ENCODE measurements around the gene IFT20. TPM values are rescaled to one million over a fixed set of nuclear protein-coding genes. Genes with fewer than 3 reads are reported as not detected.

The IFT20 gene
- total and polyA plus RNA-seq, 4 experiments from 2014 or later = 38.7 to 63.7 (median 43.3) TPM

GRCh38 chr17:28347261-28347891 lies 12.1 kb upstream of the IFT20 start:
- Histone ChIP-seq H3K9me3 (ENCODE audit: control insufficient read depth in 1 of 2, low read length in 2 of 2) (no peaks in the 10 kb centered on the region), H3K4me3 (ENCODE audit: low read length in 2 of 2) (no peak overlapping the region), H3K27ac (ENCODE audit: low read depth, low read length) (no peak overlapping the region), H3K4me1 (ENCODE audit: insufficient read depth, low read length) (no peaks in the 10 kb centered on the region), H3K36me3 (ENCODE audit: insufficient read depth, low read length) (peaks cover 74% of the 10 kb centered on the region), H3K27me3 (ENCODE audit: insufficient read depth, low read length) (no peaks in the 10 kb centered on the region)
- ChIA-PET POLR2A (ENCODE audit: partially characterized antibody) (interaction anchor here (1.1 to 3.8 kb wide), 4 partner anchors 8 to 12 kb away, joined by 3 to 21 read pairs (median 10); partner anchors contain the start of genes IFT20, POLDIP2 and TNFAIP1), CTCF (ENCODE audit: partially characterized antibody) (interaction anchor here (1.0 to 1.2 kb wide), 2 partner anchors 9 to 37 kb away, joined by 3 to 4 read pairs; no protein-coding TSS in a partner anchor)
- peaks cover 53 to 80% of the 10 kb centered on the region in 2 donors for H3K36me3 Mint-ChIP-seq
- intact Hi-C loops (cut with micrococcal nuclease) = no loop called here
- no peaks in the 10 kb centered on the region for H3K4me1 Mint-ChIP-seq
- DNase-seq = no peak
- H3K9me3 Mint-ChIP-seq = no peaks in the 10 kb centered on the region
- H3K27ac Mint-ChIP-seq = peak overlapping the region in 2 of 7 donors; percentile 29 to 48
- H3K4me3 Mint-ChIP-seq = no peak overlapping the region
- H3K27me3 Mint-ChIP-seq = no peaks in the 10 kb centered on the region

- H3K4me3 ChIP-seq (ENCODE audit: low read length in 2 of 2) = no peak overlapping the region
- H3K27ac ChIP-seq (ENCODE audit: low read depth, low read length) = no peak overlapping the region
- intact Hi-C loops (cut with micrococcal nuclease) = no loop called here
- Mint-ChIP-seq H3K36me3 (peaks cover 54 to 82% of the 10 kb centered on the region in 2 donors), H3K27ac (no peak overlapping the region), H3K27me3 (no peaks in the 10 kb centered on the region), H3K4me3 (no peak overlapping the region), H3K9me3 (no peaks in the 10 kb centered on the region), H3K4me1 (no peaks in the 10 kb centered on the region)
- H3K9me3 ChIP-seq (ENCODE audit: control insufficient read depth in 1 of 2, low read length in 2 of 2) = no peaks in the 10 kb centered on the region
- H3K4me1 ChIP-seq (ENCODE audit: insufficient read depth, low read length) = no peaks in the 10 kb centered on the region
- no peak for DNase-seq
- ChIA-PET POLR2A (ENCODE audit: partially characterized antibody) (interaction anchor here (1.1 to 3.8 kb wide), 4 partner anchors 9 to 11 kb away, joined by 3 to 21 read pairs (median 10); partner anchors contain the start of genes IFT20, POLDIP2 and TNFAIP1), CTCF (ENCODE audit: partially characterized antibody) (interaction anchor here (1.2 to 1.4 kb wide), 2 partner anchors 9 to 14 kb away, joined by 3 read pairs; no protein-coding TSS in a partner anchor)
- no peaks in the 10 kb centered on the region for H3K27me3 ChIP-seq (ENCODE audit: insufficient read depth, low read length)
- peaks cover 76% of the 10 kb centered on the region for H3K36me3 ChIP-seq (ENCODE audit: insufficient read depth, low read length)
Observed at GRCh38 chr17:28346746-28347246, 11.5 kb upstream of the IFT20 start.

- POLR2A ChIA-PET (ENCODE audit: partially characterized antibody) = interaction anchor here (3.8 kb wide), 2 partner anchors 11 kb away, joined by 17 to 21 read pairs; partner anchors contain the start of genes IFT20, POLDIP2 and TNFAIP1
- Mint-ChIP-seq H3K9me3 (no peaks in the 10 kb centered on the region), H3K36me3 (peaks cover 48 to 82% of the 10 kb centered on the region in 2 donors), H3K27ac (peak overlapping the region in 2 of 7 donors; percentile 8 to 32), H3K4me3 (no peak overlapping the region), H3K27me3 (no peaks in the 10 kb centered on the region), H3K4me1 (no peaks in the 10 kb centered on the region)
- intact Hi-C loops (cut with micrococcal nuclease) = no loop called here
- DNase-seq = no peak
- Histone ChIP-seq H3K4me3 (ENCODE audit: low read length in 2 of 2) (no peak overlapping the region), H3K4me1 (ENCODE audit: insufficient read depth, low read length) (no peaks in the 10 kb centered on the region), H3K27ac (ENCODE audit: low read depth, low read length) (no peak overlapping the region), H3K27me3 (ENCODE audit: insufficient read depth, low read length) (no peaks in the 10 kb centered on the region), H3K36me3 (ENCODE audit: insufficient read depth, low read length) (peaks cover 76% of the 10 kb centered on the region), H3K9me3 (ENCODE audit: control insufficient read depth in 1 of 2, low read length in 2 of 2) (no peaks in the 10 kb centered on the region)
- CTCF ChIA-PET (ENCODE audit: partially characterized antibody) = interaction anchor here (1.4 kb wide), 1 partner anchor 13 kb away, joined by 3 read pairs; no protein-coding TSS in a partner anchor
Observed at GRCh38 chr17:28346199-28346580, 10.9 kb upstream of the IFT20 start.

- H3K36me3 ChIP-seq (ENCODE audit: insufficient read depth, low read length) = peaks cover 77% of the 10 kb centered on the region
- POLR2A ChIA-PET (ENCODE audit: partially characterized antibody) = interaction anchor here (3.8 kb wide), 2 partner anchors 10 to 12 kb away, joined by 17 to 21 read pairs; partner anchors contain the start of genes IFT20, POLDIP2 and TNFAIP1
- H3K9me3 ChIP-seq (ENCODE audit: control insufficient read depth in 1 of 2, low read length in 2 of 2) = no peaks in the 10 kb centered on the region
- H3K4me1 ChIP-seq (ENCODE audit: insufficient read depth, low read length) = no peaks in the 10 kb centered on the region
- no peak overlapping the region for H3K27ac ChIP-seq (ENCODE audit: low read depth, low read length)
- Mint-ChIP-seq H3K9me3 (no peaks in the 10 kb centered on the region), H3K4me3 (no peak overlapping the region), H3K27me3 (no peaks in the 10 kb centered on the region), H3K36me3 (peaks cover 42 to 77% of the 10 kb centered on the region in 2 donors), H3K27ac (peak overlapping the region in 2 of 7 donors; percentile 8 to 32), H3K4me1 (no peaks in the 10 kb centered on the region)
- no peak overlapping the region for H3K4me3 ChIP-seq (ENCODE audit: low read length in 2 of 2)
- intact Hi-C loops (cut with micrococcal nuclease) = no loop called here
- DNase-seq = no peak
- H3K27me3 ChIP-seq (ENCODE audit: insufficient read depth, low read length) = no peaks in the 10 kb centered on the region
- CTCF ChIA-PET (ENCODE audit: partially characterized antibody) = interaction anchor here (0.9 to 1.4 kb wide), 2 partner anchors 13 to 295 kb away, joined by 3 read pairs; no protein-coding TSS in a partner anchor
Observed at GRCh38 chr17:28345419-28346198, 10.3 kb upstream of the IFT20 start.

- Histone ChIP-seq H3K9me3 (ENCODE audit: control insufficient read depth in 1 of 2, low read length in 2 of 2) (no peaks in the 10 kb centered on the region), H3K27ac (ENCODE audit: low read depth, low read length) (no peak overlapping the region), H3K4me3 (ENCODE audit: low read length in 2 of 2) (no peak overlapping the region), H3K27me3 (ENCODE audit: insufficient read depth, low read length) (no peaks in the 10 kb centered on the region), H3K36me3 (ENCODE audit: insufficient read depth, low read length) (peaks cover 84% of the 10 kb centered on the region), H3K4me1 (ENCODE audit: insufficient read depth, low read length) (no peaks in the 10 kb centered on the region)
- CTCF ChIA-PET (ENCODE audit: partially characterized antibody) = no interaction called here
- H3K27me3 Mint-ChIP-seq = no peaks in the 10 kb centered on the region
- no peak overlapping the region for H3K27ac Mint-ChIP-seq
- peaks cover 34 to 75% of the 10 kb centered on the region in 2 donors for H3K36me3 Mint-ChIP-seq
- H3K4me1 Mint-ChIP-seq = peaks cover 0 to 1% (median 0%) of the 10 kb centered on the region in 4 donors
- POLR2A ChIA-PET (ENCODE audit: partially characterized antibody) = interaction anchor here (3.8 kb wide), 2 partner anchors 9 to 13 kb away, joined by 17 to 21 read pairs; partner anchors contain the start of genes IFT20, POLDIP2 and TNFAIP1
- no peaks in the 10 kb centered on the region for H3K9me3 Mint-ChIP-seq
- no peak overlapping the region for H3K4me3 Mint-ChIP-seq
- intact Hi-C loops (cut with micrococcal nuclease) = no loop called here
- DNase-seq = no peak
Observed at GRCh38 chr17:28344435-28344901, 9.2 kb upstream of the IFT20 start.

GRCh38 chr17:28344011-28344410 lies 8.7 kb upstream of the IFT20 start:
- no peaks in the 10 kb centered on the region for H3K9me3 Mint-ChIP-seq
- CTCF ChIA-PET (ENCODE audit: partially characterized antibody) = no interaction called here
- no peak overlapping the region for H3K4me3 Mint-ChIP-seq
- H3K4me1 Mint-ChIP-seq = peaks cover 0 to 5% (median under 1%) of the 10 kb centered on the region in 4 donors
- H3K27me3 Mint-ChIP-seq = no peaks in the 10 kb centered on the region
- intact Hi-C loops (cut with micrococcal nuclease) = no loop called here
- Histone ChIP-seq H3K27me3 (ENCODE audit: insufficient read depth, low read length) (no peaks in the 10 kb centered on the region), H3K36me3 (ENCODE audit: insufficient read depth, low read length) (peaks cover 86% of the 10 kb centered on the region), H3K9me3 (ENCODE audit: control insufficient read depth in 1 of 2, low read length in 2 of 2) (no peaks in the 10 kb centered on the region), H3K4me1 (ENCODE audit: insufficient read depth, low read length) (no peaks in the 10 kb centered on the region), H3K4me3 (ENCODE audit: low read length in 2 of 2) (no peak overlapping the region), H3K27ac (ENCODE audit: low read depth, low read length) (no peak overlapping the region)
- peaks cover 34 to 77% of the 10 kb centered on the region in 2 donors for H3K36me3 Mint-ChIP-seq
- POLR2A ChIA-PET (ENCODE audit: partially characterized antibody) = interaction anchor here (0.9 kb wide), 1 partner anchor 13 kb away, joined by 4 read pairs; the partner anchor contains the start of gene POLDIP2
- peak overlapping the region in 2 of 7 donors; percentile 29 to 46 for H3K27ac Mint-ChIP-seq
- no peak for DNase-seq
